Measurements from ENCODE around the gene TRAP1.
"Not testable (repeated sequence)": the region's sequence is repeated elsewhere in the genome, so short reads cannot be mapped to it uniquely, and the experiment has no call there.

Gene TRAP1

DNA sequence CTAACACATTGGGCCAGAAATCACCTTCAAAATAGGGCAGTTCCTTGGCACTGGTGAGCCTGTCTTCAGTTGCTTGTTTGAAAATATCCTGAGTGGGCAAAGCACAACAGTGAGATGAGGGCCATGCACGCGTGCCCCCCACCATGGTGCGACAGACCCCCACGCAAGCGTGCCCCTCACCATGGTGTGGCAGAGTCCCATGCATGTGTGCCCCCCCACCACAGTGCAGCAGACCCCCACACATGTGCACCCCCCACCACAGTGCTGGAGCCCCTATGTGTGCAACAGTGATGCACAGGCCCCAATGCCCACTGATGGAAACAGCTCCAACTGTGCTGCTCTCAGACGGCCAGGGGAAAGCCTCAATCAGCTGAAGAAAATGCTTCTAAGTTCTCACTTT is 18.8 kb upstream of the TRAP1 start:
- DNase-seq (ENCODE audit: low read depth), result no peak

DNA sequence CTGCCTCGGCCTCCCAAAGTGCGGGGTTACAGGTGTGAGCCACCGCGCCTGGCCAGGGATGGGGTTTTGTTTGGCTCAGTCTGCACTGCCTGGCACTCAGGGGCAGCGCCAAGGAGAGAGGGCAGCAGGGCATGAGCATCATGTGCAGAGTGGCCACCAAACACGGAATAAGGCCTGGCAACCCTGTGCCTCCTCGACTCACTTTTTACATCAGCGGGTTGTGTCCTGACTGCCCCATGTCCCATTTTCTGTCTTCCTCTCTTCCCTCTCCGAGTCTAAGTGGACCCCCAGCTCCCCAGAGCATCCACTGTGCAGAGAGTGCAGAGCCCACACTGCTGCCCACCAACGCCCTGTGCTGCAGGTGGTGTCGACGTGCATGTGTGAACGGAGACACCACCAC is 18.2 kb upstream of the TRAP1 start:
- DNase-seq (ENCODE audit: low read depth), result no peak

DNA sequence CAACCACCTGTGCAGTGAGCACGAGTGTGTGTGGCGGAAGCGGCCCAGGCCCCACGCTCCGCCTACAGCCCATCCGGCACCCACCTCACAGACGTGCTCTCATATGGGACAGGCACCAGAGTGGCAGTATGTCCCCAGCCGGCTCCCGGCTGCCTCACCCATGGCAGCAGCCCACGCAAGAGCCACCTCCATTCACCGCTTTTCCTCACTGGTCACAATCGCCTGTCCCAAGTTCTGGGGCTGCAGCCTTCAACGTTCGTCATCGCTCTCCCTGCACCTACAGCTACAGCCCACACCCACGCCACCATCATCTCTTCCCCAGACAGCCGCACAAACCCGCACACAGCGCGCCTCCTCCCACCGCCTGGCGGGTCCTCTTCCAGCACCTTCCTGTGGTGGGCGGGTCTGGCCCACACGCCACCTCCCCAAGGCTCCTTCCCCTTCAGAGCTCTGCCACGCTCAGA is 17.5 kb upstream of the TRAP1 start:
- no peak for DNase-seq (ENCODE audit: low read depth)

DNA sequence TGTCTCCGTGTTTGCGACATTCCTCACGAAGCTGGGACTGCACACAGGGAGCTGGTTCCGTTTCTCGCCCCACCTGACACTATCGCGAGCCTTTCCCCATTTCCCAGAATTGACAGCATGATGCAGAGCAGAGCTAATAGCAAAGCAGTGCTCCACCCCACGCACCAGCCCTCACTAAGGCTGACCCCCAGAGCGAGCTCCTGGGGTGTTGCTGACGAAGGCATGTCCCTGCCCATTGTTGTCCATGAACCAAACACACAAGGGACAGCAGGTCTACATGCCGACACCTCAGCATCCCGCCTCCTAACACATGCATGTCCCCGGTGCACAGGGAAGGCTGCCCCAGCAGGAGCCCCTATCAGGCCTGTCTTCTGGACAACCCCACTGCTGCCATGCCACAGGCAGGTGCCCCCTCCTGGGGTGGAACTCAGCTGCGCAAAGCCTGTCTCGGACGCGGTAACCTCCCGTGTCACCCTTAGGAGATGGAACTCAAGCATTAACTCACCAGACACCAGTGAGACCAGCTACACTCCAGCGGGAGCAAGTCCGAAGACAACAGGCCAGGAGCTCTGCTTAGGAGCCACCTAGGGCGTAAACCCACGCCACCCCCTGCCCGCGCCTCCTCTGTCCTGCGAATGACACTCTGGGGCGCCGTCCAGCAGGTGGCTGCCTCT is 16.9 kb upstream of the TRAP1 start:
- no peak for DNase-seq (ENCODE audit: low read depth)

DNA sequence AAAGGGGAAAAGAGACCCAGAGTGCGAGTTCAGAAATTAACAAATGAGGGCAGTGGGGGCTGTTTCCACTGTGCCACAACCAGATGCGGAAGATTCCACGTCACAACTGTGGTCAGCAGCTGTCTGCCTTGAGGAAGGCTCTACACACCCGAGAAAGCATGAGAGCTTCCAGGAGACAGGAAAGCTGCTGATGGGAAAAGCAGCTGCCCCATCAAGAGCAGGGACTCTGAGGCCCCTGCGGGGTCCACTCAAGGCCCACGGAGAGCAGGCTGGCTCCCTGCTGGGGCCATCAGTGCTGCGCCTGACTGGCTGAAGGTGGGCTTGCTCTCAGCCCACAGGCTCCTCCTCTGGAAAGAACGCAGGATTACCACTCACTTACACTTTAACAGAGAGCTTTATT is 14.8 kb upstream of the TRAP1 start:
- DNase-seq (ENCODE audit: low read depth), result no peak

DNA sequence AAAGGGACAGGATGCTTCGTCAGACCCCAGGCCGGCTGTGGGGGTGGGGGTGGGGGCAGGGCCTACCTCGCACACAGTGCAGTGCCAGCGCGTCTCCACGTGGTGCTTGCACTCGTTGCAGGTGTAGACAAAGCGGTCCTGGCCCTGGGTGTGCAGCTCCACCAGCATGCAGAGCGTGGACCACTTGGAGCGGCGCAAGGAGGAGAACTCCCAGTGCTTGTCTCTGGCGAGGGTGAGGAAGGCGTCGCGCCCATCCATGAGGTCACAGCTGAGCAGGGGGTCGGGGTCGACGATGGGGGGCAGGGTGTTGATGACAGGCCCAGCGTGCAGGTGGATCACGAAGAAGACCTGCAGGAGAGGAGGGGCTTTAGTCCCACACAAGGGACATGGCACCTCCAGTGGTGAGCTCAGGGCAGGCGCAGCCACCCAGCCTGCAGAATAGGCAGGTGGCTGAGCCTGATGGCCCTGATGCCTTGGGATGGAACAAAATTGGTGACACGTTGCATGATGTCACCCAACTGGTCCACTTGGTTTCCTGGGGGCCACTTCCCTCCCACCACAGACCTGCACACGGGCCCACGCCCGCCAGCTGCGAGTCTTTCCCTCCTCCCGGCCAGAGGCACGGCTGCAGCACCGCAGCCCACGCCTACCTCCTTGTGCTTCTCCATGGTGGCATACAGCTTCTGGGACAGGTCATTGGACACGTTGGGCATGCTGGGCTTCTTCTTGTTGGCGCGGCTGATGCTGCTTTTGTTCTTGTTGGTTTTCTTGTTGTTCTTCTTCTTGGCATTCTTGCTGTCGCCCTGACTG is 14.0 kb upstream of the TRAP1 start:
- no peak for DNase-seq (ENCODE audit: low read depth)

DNA sequence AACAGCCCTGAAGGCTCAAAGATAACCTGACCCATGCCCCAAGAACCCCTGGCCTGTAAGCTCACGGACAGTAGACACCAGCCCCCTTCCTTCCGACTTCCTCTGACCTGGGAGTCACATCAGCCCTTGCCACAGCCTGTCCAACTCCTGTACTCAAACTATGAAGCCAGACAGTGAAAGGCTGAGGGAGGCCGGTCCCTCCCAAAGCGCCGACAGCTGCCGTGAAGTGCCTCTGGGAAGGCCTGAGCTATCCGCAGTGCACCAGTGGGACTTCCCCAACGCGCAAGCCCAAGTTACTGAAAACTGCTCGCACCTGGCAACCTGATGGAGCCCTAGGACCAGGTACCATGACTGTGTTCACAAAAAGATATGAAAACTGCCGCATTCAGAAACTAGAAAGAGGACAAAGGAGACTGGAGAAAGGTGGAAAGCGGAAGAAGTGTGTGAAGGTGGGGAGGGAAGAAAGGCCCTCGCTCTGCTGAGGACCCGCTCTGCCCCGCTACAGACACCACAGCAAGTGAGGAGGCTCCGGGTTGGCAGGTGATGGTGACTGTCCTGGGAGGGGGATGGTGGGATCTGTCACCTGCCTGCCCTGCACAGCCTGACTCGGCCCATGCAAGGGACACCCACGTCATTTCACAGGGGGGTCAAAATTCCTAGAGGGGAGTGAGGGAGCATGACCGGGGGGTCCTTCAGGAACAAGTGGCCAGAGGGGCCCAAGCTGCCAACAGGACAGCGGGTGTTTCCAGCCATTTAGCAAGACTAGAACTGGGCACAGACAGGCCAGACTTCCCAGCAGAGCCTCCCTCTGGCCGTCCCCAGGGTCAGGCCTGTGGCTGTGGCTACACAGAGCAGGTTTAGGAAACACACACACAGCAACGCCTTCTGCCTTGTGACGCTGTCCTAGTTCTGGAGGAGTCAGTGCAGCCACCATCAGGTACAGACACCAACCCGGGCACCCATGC is 13.1 kb upstream of the TRAP1 start:
- no peak for DNase-seq (ENCODE audit: low read depth)

DNA sequence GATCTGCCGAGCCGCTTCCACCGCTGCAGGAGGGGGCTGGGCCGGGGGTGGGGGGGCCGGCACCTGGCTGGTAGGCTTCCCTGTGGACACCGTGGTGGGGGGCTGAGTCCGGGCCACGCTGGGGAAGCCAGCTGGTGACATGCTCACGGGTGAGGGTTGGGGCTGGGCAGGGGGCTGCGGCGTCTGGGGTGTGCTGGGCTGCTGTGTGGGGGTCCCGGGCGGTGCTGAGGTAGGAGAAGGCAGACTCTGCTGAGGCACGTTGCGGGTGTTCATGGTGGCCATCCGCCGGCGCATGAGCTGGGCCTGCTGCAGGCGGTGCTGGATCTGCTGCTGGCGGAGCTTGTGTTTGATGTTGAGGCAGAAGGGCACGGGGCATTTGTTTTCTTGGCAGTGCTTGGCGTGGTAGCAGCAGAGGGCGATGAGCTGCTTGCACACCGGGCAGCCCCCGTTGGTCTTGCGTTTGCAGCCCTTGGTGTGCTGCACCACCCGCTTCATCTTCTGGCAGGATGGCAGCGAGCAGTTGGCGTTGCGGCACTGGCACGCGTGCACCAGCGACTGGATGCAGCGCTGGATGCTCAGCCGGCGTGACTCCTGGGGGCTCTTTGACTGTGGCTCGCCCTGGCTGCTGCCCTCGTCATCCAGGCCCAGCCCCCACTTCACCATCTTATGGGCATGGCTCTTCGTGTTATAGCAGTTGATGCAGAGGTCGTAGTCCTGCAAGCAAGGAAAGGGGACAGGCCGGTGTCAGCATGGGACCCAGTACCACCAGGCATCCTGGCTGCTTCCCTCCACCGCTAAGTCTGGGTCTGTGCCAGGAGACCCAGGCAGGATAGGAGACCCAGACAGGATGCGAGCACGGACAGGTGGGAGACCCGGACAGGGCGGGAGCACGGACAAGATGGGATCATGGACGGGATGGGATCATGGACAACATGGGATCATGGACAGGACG is 12.1 kb upstream of the TRAP1 start:
- no peak for DNase-seq (ENCODE audit: low read depth)

DNA sequence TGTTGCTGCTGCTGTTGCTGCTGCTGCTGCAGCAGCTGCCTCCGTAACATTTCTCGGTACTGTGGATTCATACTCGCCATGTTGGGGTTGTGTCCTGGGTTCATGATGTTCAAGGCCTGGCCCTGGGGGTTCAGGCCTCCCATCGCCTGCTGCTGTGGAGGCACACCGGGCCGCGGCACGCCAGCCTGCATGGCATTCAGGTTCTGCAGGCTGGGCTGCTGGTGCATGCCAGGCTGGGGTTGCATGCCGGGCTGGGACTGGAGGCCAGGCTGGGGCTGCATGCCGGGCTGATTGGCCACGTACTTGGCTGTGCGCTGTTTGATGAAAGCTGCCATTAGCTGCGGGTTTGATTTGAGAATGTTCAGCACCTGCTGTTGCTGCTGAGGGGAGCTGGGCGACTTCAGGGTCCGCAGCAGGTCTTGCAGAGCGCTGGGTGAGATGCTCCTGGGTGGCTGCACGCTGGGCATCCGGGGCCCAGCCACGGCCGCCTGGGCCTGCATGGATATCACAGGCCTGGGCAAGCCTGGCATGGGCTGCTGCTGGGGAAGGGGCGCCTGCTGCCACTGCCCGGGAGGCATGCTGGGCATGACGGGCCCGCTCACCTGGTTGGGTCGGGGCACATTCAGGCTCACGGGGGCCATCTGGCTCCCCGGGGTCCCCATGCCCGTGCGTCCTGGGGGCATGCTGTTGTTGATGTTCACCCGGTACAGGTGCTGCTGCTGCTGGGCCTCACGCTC is 11.3 kb upstream of the TRAP1 start:
- no peak for DNase-seq (ENCODE audit: low read depth)

DNA sequence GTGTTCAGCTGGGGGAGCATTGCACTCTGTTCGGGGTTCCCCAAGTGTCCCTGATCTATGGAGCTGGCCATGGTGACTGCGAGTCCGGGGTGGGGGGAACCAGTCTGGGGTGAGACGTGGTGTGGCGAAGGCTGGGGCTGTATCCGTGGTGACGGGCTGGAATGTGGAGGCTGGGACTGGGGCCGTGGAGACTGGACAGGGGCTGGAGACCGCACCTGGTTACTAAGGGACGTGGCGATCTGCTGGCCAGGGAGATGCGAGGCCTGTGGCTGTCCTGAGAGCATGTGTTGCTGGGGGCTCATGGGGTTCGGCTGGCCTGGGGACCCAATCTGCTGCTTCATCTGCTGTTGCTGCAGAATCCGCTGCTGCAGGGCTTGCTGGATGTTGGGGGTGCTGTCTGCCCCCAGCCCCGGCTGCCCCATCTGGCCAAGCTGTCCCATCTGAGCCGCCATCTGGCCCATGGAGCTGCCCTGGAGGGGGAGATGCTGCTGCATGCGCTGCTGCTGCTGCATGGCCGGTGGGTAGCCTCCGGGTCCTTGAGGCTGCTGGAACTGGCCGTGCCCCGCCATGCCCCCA is 10.6 kb upstream of the TRAP1 start:
- no peak for DNase-seq (ENCODE audit: low read depth)

DNA sequence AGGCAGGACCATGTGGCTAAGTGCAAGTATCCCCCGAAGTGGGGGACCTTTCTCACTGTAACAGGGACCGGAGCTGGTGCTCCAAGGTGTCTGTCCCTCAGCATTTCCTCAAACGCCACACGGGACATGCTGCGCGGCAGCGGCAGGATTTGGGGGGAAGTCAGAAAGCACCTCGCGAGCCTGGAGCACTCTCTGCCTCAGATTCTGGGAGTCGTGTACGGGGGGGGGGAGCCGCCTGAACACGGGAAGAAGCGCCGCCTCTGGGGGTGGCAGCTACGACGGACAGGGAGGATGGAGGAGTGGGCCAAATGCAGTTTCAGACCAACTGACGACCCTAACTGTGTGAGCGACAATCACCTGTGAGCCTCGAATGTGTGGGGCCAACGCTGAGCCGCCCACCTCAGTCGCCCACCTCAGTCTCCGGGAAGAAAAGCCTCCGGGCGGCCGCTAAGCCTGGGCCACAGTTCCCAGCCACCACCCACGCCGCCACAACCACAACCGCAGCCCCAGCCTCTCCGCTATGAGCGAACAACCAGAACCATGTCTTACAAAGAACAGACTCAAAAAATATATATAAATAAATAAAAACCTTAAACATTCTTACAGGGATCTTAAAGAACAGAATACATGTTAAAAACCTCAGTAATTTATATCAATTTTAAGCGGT is 8.8 kb upstream of the TRAP1 start:
- DNase-seq (ENCODE audit: low read depth), result no peak

DNA sequence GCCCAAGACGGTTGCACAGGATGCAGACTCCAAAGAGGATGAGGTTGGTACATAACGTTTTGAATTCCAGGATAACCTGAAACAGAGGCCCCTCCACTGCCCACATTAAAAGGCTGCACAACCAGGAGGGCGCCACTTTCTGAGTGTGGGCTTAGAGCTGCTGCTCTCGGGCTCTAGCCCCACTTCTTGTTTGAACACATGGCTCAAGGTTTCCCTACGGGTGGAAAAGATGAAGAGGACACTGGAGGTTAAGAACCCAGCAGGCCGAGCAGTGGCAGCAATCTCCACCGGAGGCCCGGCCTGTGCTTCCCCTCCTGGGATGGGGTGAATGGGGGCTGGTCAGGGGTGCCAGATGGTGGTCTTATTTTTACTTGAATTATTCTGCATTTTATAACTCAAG is 8.0 kb upstream of the TRAP1 start:
- no peak for DNase-seq (ENCODE audit: low read depth)

DNA sequence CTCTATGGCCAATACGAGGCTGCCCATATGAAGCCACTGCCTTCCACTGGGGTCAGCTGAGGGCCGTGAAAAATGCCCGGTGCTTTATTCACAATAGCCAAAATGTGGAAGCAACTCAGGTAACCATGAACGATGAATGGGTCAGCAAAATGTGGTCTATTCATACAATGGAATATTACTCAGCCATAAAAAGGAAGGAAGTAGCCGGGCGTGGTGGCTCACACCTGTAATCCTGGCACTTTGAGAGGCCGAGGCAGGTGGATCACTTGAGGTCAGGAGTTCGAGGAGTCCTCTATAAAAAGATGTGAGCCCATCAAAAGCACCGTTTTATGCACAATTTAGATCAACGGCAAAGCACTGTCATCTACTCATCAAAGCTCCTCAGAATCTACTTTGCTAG is 5.2 kb upstream of the TRAP1 start:
- DNase-seq (ENCODE audit: low read depth), result no peak

DNA sequence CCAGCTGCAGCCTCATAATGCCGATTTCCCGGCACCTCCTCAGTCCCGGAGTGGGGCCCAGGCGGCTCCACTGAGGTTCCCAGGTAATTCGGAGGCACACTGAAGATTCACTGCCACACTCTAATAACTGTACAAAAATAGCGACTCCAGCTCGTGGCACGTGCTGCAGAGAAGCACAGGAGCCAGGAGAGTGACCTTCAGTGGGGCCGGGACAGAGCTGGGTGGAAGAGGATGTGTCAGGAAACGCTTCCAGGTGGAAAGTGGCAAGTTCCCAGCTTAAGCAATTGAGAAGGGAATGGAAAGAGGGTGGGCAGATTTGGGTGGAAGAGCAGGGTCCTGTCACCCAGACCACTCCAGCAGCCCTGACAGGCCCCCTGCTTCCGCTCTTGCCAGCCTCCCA is 3.1 kb upstream of the TRAP1 start:
- no peak for DNase-seq (ENCODE audit: low read depth)

DNA sequence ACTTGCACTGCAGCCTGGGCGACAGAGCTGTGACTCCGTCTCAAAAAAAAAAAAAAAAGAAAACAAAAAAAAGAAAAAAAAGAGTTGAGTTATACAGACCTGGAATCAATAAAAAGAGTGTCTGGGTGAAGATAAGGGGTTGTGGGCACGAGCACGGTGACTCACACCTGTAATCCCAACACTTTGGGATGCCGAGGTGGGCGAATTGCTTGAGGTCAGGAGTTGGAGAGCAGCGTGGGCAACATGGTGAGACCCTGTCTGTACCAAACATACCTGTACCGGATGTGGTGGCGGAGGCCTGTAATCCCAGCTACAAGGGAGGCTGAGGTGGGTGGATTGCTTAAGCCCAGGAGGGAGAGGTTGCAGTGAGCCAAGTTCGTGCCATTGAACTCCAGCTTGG is 1.3 kb upstream of the TRAP1 start:
- DNase-seq (ENCODE audit: low read depth), result no peak

DNA sequence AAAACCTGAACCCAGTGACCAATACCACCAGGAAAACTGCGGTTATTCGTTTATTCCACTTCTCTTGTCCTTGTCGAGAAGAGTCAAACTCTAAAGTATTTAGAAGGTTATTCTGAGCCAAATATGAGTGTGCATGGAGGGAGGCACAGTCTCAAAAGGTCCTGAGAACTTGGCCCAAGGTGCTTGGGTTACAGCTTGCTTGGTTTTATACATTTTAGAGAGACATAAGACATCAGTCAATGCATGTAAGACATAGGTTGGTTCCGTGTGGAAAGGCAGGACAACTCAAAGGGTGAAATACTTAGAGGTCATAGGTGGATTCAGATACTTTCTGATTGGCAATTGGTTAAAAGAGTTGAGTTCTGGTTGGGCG is 681 bp upstream of the TRAP1 start:
- DNase-seq (ENCODE audit: low read depth), result no peak

DNA sequence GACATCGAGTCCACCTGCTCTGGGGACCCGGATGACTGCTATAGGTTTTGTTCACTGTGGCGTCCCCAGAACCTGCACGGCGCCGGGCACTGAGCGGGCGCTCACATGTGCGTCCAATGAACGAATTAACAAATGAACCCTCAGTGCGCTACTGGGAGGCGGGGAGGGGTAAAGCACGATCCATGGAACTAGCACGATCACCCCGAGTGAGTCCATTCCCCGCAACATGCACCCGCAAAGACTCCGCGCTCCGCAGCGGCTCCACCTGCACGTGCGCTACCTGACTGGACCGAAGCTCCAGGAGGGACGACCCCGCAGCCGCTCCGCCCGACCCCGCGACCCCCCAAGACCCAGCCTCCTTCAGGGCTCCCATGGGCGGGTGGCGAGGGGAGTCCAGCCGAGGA is 491 bp downstream of the TRAP1 start:
- peak; percentile 9 for DNase-seq (ENCODE audit: low read depth)

DNA sequence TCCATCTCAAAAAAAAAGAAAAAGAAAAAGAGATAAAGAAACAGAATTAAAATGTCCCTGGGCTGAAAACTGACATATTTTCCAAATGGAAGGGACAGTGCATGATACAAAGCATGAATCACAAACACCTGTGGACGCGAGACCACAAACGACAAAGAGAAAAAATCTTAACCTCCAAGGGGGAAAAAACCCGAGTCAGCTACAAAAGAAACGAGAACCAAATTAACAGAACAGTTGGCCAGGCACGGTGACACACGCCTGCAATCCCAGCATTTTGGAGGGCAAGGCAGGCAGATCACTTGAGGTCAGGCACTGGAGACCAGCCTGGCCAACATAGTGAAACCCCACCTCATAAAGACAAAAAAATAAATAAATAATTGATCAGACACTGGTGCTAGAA is 1.9 kb downstream of the TRAP1 start:
- DNase-seq (ENCODE audit: low read depth), result no peak

DNA sequence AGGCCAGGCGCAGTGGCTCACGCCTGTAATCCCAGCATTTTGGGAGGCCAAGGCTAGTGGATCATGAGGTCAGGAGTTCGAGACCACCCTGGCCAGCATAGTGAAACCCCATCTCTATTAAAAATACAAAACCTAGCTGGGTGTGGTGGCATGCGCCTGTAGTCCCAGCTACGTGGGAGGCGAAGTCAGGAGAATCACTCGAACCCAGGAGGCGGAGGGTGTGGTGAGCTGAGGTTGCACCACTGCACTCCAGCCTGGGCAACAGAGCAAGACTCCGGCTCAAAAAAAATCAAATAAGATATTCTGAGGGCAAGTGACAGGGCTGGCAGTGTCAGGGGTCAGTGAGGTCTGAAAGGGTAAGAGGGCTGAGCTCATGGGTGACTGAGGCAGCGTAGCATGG is 2.9 kb downstream of the TRAP1 start:
- not testable (repeated sequence) for DNase-seq (ENCODE audit: low read depth)

Measured in activated T-helper 9 cell treated with anti-CD3 and anti-CD28 coated beads, Interleukin-2, amount 50 U/mL, for 16 hours (primary cell).